ENCODE data around the gene MORN2.
"Not testable (repeated sequence)": the region's sequence is repeated elsewhere in the genome, so short reads cannot be mapped to it uniquely, and the experiment has no call there.

Gene MORN2

GRCh38 chr2:38875576-38876367 lies at the start of gene MORN2, which contains the start of gene DHX57:
MORN2 (plus strand) TSS chr2:38875976.
DHX57 (minus strand) TSS chr2:38875934; CDS start chr2:38868405, 7,529 bp downstream.
- peak; percentile 96 for DNase-seq

DNA sequence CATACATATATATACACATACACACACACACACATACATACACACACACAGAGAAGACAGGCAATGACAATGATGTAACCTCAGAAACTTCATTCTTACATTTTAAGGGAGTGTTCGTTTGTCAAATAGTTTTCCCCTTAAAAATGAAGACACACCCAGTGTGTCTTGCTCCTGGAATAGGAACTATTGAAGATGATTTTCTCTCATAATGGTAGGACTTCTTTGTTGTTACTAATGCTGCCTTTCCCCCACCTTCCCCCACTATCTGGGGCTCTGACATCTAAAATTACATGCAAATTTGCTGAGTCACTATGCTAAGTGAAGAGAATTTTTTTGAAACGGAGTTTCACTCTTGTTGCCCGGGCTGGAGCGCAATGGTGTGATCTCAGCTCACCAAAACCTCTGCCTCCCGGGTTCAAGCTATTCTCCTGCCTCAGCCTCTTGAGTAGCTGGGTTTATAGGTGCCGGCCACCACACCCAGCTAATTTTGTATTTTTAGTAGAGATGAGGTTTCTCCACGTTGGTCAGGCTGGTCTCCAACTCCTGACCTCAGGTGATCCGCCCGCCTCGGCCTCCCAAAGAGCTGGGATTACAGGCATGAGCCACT lies 48.1 kb upstream of the MORN2 start:
- not testable (repeated sequence) for DNase-seq

DNA sequence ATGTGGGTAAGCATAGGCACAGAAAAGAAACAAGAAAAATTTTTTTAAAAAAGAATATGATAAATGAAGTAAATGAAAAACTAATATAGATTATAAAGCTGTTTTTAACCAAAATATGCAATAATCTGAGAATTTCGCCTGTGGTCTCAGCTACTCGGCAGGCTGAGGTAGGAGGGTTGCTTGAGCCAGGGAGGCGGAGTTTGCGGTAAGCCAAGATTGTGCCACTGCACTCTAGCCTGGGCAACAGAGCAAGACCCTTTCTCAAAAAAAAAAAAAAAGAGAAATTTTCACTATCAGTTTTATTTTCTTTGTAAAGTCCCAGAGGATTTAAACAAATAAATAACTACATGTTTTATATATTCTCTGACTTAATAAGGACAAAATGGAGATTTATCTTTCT lies 47.3 kb upstream of the MORN2 start:
- DNase-seq = no peak

GRCh38 chr2:38829971-38830370 lies 45.8 kb upstream of the MORN2 start:
- DNase-seq = no peak

- no peak for DNase-seq
Observed at GRCh38 chr2:38830526-38831159, 45.1 kb upstream of the MORN2 start.

DNA sequence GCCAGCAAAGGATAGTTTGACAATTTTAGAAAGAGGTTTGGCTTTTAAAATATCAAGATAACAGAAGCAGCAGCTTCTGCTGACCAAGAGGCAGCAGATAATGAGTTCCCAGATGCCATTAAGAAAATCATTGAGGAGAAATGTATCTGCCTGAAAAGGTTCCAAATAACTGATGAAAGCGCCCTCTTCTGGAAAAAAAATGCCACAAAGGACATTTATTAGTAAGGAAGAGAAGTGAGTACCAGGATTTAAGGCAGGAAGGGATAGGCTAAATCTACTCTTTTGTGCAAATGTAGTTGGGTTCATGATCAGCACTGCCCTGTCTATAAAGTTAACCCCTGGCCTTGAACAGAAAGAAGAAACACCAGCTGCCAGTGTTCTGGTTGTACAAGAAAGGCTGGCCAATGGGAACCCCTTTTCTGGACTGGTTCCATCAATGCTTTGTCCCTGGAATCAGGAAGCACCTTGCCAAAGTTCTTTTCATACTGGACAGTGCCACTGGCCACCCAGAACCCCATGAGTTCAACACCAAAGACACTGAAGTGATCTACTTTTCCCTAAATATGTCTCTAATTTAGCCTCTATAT lies 40.7 kb upstream of the MORN2 start:
- DNase-seq = peak; percentile 27

- DNase-seq = no peak
Observed at GRCh38 chr2:38835990-38836389, 39.8 kb upstream of the MORN2 start.

DNA sequence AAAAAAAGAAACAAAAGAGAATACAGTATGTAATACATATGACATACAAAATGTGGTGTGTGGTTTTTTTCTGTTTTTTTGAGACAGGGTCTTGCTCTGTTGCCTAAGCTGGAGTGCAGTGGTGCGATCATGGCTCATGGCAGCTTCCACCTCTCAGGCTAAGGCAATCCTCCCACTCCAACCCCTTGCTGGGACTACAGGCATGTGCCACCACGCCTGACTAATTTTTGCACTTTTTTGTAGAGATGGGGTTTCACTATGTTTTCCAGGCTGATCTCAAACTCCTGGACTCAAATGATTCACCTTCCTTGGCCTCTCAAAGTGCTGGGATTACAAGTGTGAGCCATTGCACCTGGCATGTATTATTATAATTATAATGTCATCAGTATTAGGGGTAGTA lies 39.0 kb upstream of the MORN2 start:
- DNase-seq = no peak

DNA sequence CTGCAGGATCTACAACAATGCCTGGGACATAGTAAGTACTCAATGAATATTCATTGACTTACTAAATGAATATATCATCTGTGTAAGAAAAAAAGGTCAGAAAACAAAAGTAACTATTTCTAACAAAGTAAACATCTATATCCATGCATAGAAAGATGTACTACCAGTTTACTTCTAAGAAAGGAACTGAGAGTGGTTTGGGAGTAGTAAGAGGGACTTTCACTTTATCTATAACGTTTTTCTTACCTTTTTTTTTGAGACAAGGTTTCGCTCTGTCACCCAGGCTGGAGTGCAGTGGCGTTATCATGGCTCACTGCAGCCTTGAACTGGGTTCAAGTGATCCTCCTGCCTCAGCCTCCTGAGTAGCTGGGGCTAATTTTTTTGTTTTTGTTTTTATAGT lies 25.7 kb upstream of the MORN2 start:
- no peak for DNase-seq

DNA sequence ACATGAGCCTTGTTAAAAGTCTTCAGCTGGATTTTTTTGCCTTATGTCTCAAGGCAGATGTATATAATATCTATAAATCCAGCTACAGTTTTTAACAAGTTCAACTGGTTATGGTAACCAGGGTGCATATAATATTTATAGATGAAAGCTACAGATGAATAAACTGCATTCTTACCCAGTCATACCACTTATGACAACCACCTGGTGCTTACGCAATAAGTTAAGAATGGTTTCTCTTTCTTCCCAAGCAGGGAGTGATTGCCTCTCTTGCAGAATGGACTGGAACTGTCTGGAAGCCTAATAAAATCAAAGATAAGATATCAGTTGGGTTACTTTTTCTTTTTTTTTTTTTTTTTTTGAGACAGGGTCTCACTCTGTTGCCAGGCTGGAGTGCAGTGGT lies 19.6 kb upstream of the MORN2 start:
- no peak for DNase-seq

GRCh38 chr2:38862476-38862875 lies 13.3 kb upstream of the MORN2 start:
- no peak for DNase-seq

- no peak for DNase-seq
Observed at GRCh38 chr2:38863061-38863695, 12.6 kb upstream of the MORN2 start.

DNA sequence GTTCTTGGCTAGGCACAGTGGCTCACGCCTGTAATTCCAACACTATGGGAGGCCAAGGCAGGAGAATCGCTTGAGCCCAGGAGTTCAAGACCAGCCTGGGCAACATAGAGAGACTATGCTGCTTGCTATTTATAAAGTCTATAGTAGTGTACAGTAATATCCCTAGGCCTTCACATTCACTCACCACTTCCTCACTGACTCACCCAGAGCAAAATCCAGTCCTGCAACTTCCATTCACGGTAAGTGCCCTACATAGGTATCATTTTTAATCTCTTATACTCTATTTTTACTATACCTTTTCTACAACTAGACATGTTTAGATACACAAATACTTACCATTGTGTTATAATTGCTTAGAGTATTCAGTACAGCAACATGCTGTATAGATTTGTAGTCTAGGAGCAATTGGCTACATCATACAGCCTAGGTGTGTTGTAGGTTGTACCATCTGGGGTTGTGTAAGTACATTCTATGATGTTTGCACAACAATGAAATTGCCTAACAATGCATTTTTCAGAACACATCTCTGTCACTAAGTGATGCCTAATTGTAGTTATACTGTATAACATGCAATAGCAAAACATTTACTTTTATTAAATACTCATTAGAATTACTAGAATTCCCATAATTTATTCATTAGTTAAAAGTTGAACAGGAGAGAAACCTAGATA lies 8.9 kb upstream of the MORN2 start:
- DNase-seq = no peak

GRCh38 chr2:38871432-38871831 lies 4.3 kb upstream of the MORN2 start:
- DNase-seq = no peak

GRCh38 chr2:38873763-38874162 lies 2.0 kb upstream of the MORN2 start:
- DNase-seq = no peak

- no peak for DNase-seq
Observed at GRCh38 chr2:38875227-38875575, 575 bp upstream of the MORN2 start.

GRCh38 chr2:38876407-38876806 lies 631 bp downstream of the MORN2 start:
- DNase-seq = no peak

DNA sequence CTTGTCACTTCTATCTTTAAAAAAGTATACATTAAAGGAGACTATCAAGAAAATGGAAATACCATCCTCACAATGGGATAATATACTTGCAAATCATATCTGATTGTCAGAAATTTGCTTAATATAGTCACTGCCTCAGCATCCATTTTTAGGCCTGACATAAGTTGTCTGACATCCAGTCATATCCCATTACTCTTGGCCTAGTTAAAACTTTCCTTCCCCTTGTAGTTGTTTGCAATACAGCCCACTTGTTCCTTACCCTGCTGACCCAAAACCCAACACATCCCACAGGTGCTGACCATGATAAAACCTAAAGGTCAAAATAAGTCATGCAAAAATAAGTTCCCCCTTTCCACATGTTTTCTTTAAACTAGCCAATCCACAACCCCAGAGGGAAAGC lies 10.3 kb downstream of the MORN2 start:
- no peak for DNase-seq

- DNase-seq = no peak
Observed at GRCh38 chr2:38887347-38887746, 11.6 kb downstream of the MORN2 start.

- DNase-seq = no peak
Observed at GRCh38 chr2:38887902-38888554, 12.3 kb downstream of the MORN2 start.

DNA sequence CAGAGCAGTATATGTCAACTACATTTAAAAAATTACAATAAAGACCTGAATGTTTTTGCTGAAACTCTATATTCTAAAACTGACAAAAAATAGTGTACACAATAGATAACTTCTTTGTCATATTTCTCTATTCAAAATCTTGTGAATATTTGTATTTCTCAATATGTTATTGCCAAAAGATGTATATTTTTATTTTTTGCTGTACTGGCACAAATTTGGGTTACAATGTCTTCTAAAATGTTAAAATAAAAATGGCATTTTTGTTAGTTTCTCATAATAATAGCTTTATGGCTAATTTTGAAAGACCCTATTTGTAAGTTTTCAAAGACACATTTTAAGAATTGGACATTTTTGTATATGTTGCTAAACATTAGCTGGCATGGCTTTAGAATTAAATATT lies 13.3 kb downstream of the MORN2 start:
- DNase-seq = no peak

GRCh38 chr2:38889575-38889974 lies 13.8 kb downstream of the MORN2 start, which contains the start of gene ARHGEF33:
ARHGEF33 (plus strand) TSS chr2:38889875; CDS start chr2:38919448, 29,573 bp downstream.
- DNase-seq = no peak
